HG03521 (cell line): ENCODE results near the gene PLCB1.
"Not testable (repeated sequence)": the region's sequence is repeated elsewhere in the genome, so short reads cannot be mapped to it uniquely, and the experiment has no call there.

Experiments
- ATAC-seq: cut with Tn5 transposase; IDR thresholded peaks from one replicate; pipeline ENCODE4 v1.9.1; 2021; ENCODE audit warnings: mild to moderate bottlenecking, moderate library complexity; ENCODE audit not compliant: unreplicated experiment

The PLCB1 gene

GRCh38 chr20:8432435-8433148, 300.5 kb downstream of the PLCB1 start:
- no peak for ATAC-seq

GRCh38 chr20:8433291-8433690, 301.2 kb downstream of the PLCB1 start:
- ATAC-seq = no peak

- no peak for ATAC-seq
Measured at GRCh38 chr20:8434326-8434876, 302.3 kb downstream of the PLCB1 start.

GRCh38 chr20:8435285-8436035, 303.4 kb downstream of the PLCB1 start:
- ATAC-seq = no peak

GRCh38 chr20:8436938-8437337, 304.9 kb downstream of the PLCB1 start:
- ATAC-seq = not testable (repeated sequence)

GRCh38 chr20:8438748-8439147, 306.7 kb downstream of the PLCB1 start:
- ATAC-seq = no peak

GRCh38 chr20:8443464-8444072, 311.5 kb downstream of the PLCB1 start:
- ATAC-seq = no peak

- no peak for ATAC-seq
Measured at GRCh38 chr20:8447262-8448120, 315.4 kb downstream of the PLCB1 start.

GRCh38 chr20:8449123-8449522, 317.1 kb downstream of the PLCB1 start:
- ATAC-seq = no peak

GRCh38 chr20:8454137-8454712, 322.2 kb downstream of the PLCB1 start:
- peak; percentile 65 for ATAC-seq

GRCh38 chr20:8456765-8457164, 324.7 kb downstream of the PLCB1 start:
- ATAC-seq = no peak

GRCh38 chr20:8457978-8458377, 325.9 kb downstream of the PLCB1 start:
- ATAC-seq = no peak

- ATAC-seq = no peak
Measured at GRCh38 chr20:8461186-8461585, 329.1 kb downstream of the PLCB1 start.

- ATAC-seq = no peak
Measured at GRCh38 chr20:8464368-8464767, 332.3 kb downstream of the PLCB1 start.

GRCh38 chr20:8466781-8467180, 334.7 kb downstream of the PLCB1 start:
- not testable (repeated sequence) for ATAC-seq

GRCh38 chr20:8470156-8470555, 338.1 kb downstream of the PLCB1 start:
- no peak for ATAC-seq

- no peak for ATAC-seq
Measured at GRCh38 chr20:8471465-8471864, 339.4 kb downstream of the PLCB1 start.

- ATAC-seq = no peak
Measured at GRCh38 chr20:8473459-8473858, 341.4 kb downstream of the PLCB1 start.

- ATAC-seq = no peak
Measured at GRCh38 chr20:8474027-8474668, 342.1 kb downstream of the PLCB1 start.

- ATAC-seq = no peak
Measured at GRCh38 chr20:8476021-8476420, 344.0 kb downstream of the PLCB1 start.
